GF-D8 (cell line): ENCODE data around the gene ARHGEF28.

Source experiments
- DNase-seq: peaks from one replicate; lab custom pipeline; 2025; lab: John Stamatoyannopoulos, UW

ARHGEF28 gene

GRCh38 chr5:73816656-73817420, 190.8 kb downstream of the ARHGEF28 start:
- DNase-seq: no peak

GRCh38 chr5:73818357-73818756, 192.4 kb downstream of the ARHGEF28 start:
- DNase-seq: no peak

- DNase-seq: no peak
These were observed 194.3 kb downstream of the ARHGEF28 start for GRCh38 chr5:73820326-73820725.

- DNase-seq: no peak
These were observed 195.0 kb downstream of the ARHGEF28 start for GRCh38 chr5:73821003-73821402.

GRCh38 chr5:73822278-73822988, 196.4 kb downstream of the ARHGEF28 start:
- no peak for DNase-seq

- no peak for DNase-seq
These were observed 197.0 kb downstream of the ARHGEF28 start for GRCh38 chr5:73822989-73823339.

- DNase-seq: no peak
These were observed 197.5 kb downstream of the ARHGEF28 start for GRCh38 chr5:73823508-73823925.

GRCh38 chr5:73825199-73825598, 199.2 kb downstream of the ARHGEF28 start:
- no peak for DNase-seq

- no peak for DNase-seq
These were observed 199.7 kb downstream of the ARHGEF28 start for GRCh38 chr5:73825736-73826135.

- no peak for DNase-seq
These were observed 200.5 kb downstream of the ARHGEF28 start for GRCh38 chr5:73826301-73827105.

- DNase-seq: no peak
These were observed 201.1 kb downstream of the ARHGEF28 start for GRCh38 chr5:73827106-73827450.

GRCh38 chr5:73828465-73828864, 202.5 kb downstream of the ARHGEF28 start:
- no peak for DNase-seq

GRCh38 chr5:73830646-73831045, 204.7 kb downstream of the ARHGEF28 start:
- no peak for DNase-seq

GRCh38 chr5:73831066-73831465, 205.1 kb downstream of the ARHGEF28 start:
- no peak for DNase-seq

GRCh38 chr5:73834693-73835092, 208.7 kb downstream of the ARHGEF28 start:
- DNase-seq: no peak

- DNase-seq: no peak
These were observed 209.7 kb downstream of the ARHGEF28 start for GRCh38 chr5:73835726-73836125.

- DNase-seq: no peak
These were observed 210.6 kb downstream of the ARHGEF28 start for GRCh38 chr5:73836607-73837006.

GRCh38 chr5:73838901-73839300, 212.9 kb downstream of the ARHGEF28 start:
- DNase-seq: no peak

GRCh38 chr5:73841641-73842040, 215.6 kb downstream of the ARHGEF28 start:
- no peak for DNase-seq

GRCh38 chr5:73844165-73844564, 218.2 kb downstream of the ARHGEF28 start:
- DNase-seq: no peak

GRCh38 chr5:73851471-73852181, 225.6 kb downstream of the ARHGEF28 start:
- no peak for DNase-seq

GRCh38 chr5:73853091-73853490, 227.1 kb downstream of the ARHGEF28 start:
- no peak for DNase-seq
